ENCODE measurements around the gene GNB4. TPM values are rescaled to one million over a fixed set of nuclear protein-coding genes. Genes with fewer than 3 reads are reported as not detected.

Gene GNB4
- total RNA-seq, 1 donor from 2014 or later, result 37.3 TPM

- Mint-ChIP-seq H3K27ac (ENCODE audit: unreplicated experiment) (no peak overlapping the region), H3K4me3 (no peak overlapping the region), H3K36me3 (ENCODE audit: low read depth) (peaks cover 4% of the 10 kb centered on the region)
Observed at GRCh38 chr3:179401561-179401960, 49.7 kb downstream of the GNB4 start.

GRCh38 chr3:179398574-179399231 lies 52.6 kb downstream of the GNB4 start:
- no peak overlapping the region for H3K4me3 Mint-ChIP-seq
- H3K9me3 Mint-ChIP-seq, result no peaks in the 10 kb centered on the region
- TF ChIP-seq CTCF (conservative IDR thresholded peaks at IDR 0.05), result no peak

More at GRCh38 chr3:179401561-179401960, 49.7 kb downstream of the GNB4 start:
- Mint-ChIP-seq H3K27me3 (ENCODE audit: low read depth) (no peaks in the 10 kb centered on the region), H3K4me1 (peaks cover 5% of the 10 kb centered on the region), H3K9me3 (no peaks in the 10 kb centered on the region)
- TF ChIP-seq CTCF (conservative IDR thresholded peaks at IDR 0.05), result no peak
- no peak for DNase-seq (ENCODE audit: low read depth, low spot score)

DNA sequence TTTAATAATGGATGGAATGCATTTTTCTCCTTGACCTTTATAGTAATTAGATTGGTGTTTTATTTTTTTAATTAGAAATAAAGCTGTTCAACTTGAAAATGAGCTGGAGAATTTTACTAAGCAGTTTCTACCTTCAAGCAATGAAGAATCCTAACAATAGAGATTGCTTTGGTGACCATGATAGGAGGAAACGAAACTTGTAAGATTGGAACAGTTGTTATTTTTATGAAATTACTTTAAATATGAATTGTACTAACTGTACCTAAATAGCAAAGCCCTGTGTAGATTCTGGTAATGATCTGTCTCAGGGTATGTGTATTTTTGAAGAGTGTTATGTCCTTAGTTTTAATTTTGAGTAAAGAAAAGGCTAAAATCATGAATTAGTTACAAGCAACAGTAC lies 59.4 kb downstream of the GNB4 start:
- no peaks in the 10 kb centered on the region for H3K4me1 Mint-ChIP-seq
- no peak for DNase-seq (ENCODE audit: low read depth, low spot score)
- no peak overlapping the region for H3K4me3 Mint-ChIP-seq
- H3K9me3 Mint-ChIP-seq, result no peaks in the 10 kb centered on the region
- no peak overlapping the region for H3K27ac Mint-ChIP-seq (ENCODE audit: unreplicated experiment)
- no peaks in the 10 kb centered on the region for H3K27me3 Mint-ChIP-seq (ENCODE audit: low read depth)
- H3K36me3 Mint-ChIP-seq (ENCODE audit: low read depth), result peaks cover 12% of the 10 kb centered on the region
- TF ChIP-seq CTCF (conservative IDR thresholded peaks at IDR 0.05), result no peak

More at GRCh38 chr3:179398574-179399231, 52.6 kb downstream of the GNB4 start:
- Mint-ChIP-seq H3K27ac (ENCODE audit: unreplicated experiment) (no peak overlapping the region), H3K27me3 (ENCODE audit: low read depth) (no peaks in the 10 kb centered on the region), H3K4me1 (peaks cover 5% of the 10 kb centered on the region), H3K36me3 (ENCODE audit: low read depth) (peaks cover 7% of the 10 kb centered on the region)
- no peak for DNase-seq (ENCODE audit: low read depth, low spot score)

GRCh38 chr3:179376474-179376873 lies 74.8 kb downstream of the GNB4 start:
- Mint-ChIP-seq H3K27ac (ENCODE audit: unreplicated experiment) (no peak overlapping the region), H3K27me3 (ENCODE audit: low read depth) (no peaks in the 10 kb centered on the region), H3K4me1 (no peaks in the 10 kb centered on the region), H3K36me3 (ENCODE audit: low read depth) (peaks cover 18% of the 10 kb centered on the region), H3K4me3 (no peak overlapping the region), H3K9me3 (no peaks in the 10 kb centered on the region)
- no peak for TF ChIP-seq CTCF (conservative IDR thresholded peaks at IDR 0.05)
- DNase-seq (ENCODE audit: low read depth, low spot score), result no peak

GRCh38 chr3:179375091-179375999 lies 75.9 kb downstream of the GNB4 start:
- no peak for DNase-seq (ENCODE audit: low read depth, low spot score)
- no peaks in the 10 kb centered on the region for H3K4me1 Mint-ChIP-seq
- H3K4me3 Mint-ChIP-seq, result no peak overlapping the region
- H3K27me3 Mint-ChIP-seq (ENCODE audit: low read depth), result no peaks in the 10 kb centered on the region
- H3K9me3 Mint-ChIP-seq, result no peaks in the 10 kb centered on the region
- peaks cover 12% of the 10 kb centered on the region for H3K36me3 Mint-ChIP-seq (ENCODE audit: low read depth)
- TF ChIP-seq CTCF (conservative IDR thresholded peaks at IDR 0.05), result no peak
- no peak overlapping the region for H3K27ac Mint-ChIP-seq (ENCODE audit: unreplicated experiment)
